GM21723 (cell line): Measurements from ENCODE around the gene MAP2K5.

Experiments used
- ATAC-seq: cut with Tn5 transposase; IDR thresholded peaks from one replicate; pipeline ENCODE4 v1.9.1; 2021; ENCODE audit warnings: mild to moderate bottlenecking, moderate library complexity; ENCODE audit not compliant: unreplicated experiment

MAP2K5 gene

DNA sequence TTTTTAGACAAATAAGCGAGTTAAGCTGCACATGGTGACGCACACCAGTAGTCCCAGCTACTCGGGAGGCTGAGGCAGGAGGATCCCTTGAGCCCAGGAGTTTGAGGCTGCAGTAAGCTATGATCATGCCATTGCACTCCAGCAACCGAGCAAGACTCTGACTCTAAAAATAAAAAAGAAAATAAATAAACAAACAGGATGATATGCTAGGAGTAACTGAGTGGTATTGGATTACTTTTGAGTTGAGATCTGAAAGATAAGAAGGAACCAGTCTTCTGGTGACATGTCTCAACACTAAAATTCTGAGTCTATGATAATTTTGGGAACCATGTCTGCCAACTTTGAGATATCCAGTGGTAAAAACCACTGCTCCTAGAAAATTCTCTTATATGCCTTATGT lies 173.7 kb downstream of the MAP2K5 start:
- ATAC-seq: no peak

DNA sequence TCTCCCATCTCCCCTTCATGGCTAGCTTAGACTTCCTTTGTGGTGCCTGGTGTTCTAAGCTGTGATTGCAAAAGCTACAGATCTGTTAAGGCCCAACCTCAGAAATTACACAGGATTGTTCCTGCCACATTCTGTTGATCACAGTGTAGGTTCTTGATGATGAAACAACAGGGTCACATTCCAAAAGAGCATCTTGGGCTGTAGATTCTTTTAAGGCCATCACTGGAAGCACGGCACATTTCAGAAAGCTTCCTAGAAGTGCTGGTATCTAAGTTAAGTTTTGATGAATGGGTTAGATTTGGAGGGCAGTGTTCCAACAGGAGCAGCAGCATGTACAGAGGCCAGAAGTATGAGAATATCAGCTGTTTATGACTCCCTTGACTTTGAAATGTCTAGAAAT lies 175.3 kb downstream of the MAP2K5 start:
- no peak for ATAC-seq

DNA sequence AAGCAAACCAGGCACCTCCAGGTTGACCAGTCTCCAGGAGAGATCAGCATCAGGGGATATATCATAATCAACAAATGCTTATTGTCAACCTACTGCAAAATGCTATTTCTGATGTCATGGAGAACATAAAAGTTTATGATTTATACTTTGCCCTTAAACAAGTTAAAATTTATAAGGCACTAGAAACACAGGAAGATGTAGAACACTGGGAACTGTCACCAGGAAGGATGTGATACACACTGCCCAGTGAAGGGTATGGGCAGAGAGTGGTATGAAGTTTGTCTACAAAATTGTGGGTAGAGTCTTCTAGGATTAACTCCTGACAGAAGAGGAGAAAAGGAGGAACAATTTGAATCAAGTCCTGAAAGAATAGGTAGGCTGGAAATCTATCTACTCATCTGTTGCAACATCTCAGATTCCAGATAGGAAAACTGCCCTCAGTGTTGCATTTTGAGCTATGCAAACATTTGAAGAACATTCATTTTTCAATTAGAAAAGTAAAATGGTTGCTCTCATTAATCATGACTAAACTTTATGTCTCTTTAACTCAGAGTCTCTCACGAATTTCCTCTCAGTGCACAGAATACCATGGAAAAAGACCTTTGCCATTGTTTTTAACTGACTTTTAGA lies 176.9 kb downstream of the MAP2K5 start:
- ATAC-seq: no peak

DNA sequence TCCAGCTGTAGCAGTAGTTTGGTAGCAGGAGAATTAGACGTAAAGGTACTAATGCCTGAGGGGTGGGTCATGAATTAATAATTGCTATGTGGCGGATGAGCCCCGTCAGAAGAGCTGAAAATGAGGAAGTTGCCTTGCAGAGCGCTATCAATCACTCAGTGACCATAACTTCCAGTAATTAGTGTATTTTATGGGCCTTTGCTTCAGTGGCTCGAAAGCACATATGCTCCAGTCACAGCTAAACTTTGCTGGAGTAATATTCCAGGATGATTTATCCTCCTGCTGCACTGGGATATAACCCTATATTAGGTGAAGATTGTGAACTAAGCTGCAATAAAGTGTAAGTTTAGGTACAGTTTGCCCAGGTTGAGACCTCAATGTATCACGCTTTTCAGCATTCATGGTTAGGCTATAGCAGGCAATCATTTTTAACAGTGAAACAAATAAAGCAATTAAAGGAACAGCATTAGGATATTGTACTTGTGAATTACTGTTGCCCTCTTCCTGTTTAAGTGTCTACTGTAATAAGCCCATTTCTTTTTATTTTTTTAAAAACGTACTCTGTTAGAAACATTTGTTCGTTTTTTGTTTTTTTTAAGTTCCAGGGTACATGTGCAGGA lies 178.2 kb downstream of the MAP2K5 start:
- ATAC-seq: no peak

DNA sequence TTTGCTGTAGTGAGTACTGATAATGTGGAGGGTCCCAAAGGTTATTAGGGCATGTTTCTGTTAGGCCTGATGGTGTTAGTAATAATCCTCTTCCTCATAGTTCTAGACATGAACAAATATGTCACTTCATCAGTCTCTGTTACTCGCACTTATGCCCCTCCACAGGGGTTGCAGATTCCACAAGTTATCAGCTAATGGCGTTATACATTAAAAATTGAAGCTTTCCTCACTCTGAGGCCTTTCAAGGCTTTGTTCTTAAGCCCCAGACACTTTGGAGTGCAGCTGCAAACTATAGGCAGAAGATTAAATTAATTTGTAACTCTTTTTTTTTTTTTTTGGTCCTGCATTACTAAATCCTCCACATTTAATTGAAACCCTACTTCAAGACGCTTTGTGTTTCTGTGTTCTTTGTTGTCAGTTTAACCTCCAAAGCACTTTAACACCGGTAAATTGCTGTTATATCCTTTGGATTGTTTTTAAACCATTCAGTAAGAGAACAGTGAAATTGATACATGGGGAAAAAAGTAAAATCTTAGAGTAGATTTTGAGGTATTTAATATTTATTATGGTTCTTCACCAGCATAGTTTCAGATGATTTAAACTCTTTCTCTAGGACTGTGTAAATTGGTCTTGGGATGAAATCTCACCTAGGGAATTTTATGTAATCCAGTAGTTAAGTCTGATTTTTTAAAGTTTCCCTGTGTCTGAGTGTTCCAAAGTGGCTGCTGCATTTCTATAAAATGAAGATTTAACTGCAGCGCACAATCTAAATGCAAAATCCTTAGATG lies 179.7 kb downstream of the MAP2K5 start:
- no peak for ATAC-seq

DNA sequence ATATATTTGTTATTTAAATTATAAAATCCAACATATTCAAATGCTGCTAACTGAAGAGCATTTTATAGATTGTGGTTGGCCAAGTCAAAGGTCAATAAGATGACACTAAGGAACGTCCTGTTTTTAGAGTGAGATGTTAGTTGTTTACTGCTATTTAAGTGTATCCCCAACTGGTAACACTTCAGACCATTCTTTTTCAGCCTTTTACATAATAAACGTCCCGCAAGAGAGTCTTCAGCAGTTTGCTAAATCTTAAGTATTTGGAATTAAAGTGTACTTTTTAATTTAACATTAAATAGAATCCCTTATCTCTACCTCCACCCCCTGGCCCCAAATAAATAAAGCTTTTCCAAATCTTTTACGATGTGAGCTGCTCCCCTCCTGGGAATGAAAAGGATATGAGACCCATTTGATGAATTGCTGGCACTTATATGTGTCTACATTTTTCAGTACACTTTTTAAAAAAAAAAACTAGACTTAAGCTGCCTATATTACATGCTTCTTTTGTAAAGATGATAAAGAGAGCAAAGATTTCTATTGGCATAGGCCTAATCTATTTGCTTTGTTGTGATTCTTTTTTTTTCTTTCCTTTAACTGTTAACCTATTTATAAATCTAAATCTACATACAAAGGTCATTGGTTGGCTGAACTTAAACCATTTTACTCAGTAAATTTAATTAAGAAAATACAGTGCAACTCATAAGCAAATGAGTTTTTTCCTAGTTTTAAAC lies 181.0 kb downstream of the MAP2K5 start:
- no peak for ATAC-seq

DNA sequence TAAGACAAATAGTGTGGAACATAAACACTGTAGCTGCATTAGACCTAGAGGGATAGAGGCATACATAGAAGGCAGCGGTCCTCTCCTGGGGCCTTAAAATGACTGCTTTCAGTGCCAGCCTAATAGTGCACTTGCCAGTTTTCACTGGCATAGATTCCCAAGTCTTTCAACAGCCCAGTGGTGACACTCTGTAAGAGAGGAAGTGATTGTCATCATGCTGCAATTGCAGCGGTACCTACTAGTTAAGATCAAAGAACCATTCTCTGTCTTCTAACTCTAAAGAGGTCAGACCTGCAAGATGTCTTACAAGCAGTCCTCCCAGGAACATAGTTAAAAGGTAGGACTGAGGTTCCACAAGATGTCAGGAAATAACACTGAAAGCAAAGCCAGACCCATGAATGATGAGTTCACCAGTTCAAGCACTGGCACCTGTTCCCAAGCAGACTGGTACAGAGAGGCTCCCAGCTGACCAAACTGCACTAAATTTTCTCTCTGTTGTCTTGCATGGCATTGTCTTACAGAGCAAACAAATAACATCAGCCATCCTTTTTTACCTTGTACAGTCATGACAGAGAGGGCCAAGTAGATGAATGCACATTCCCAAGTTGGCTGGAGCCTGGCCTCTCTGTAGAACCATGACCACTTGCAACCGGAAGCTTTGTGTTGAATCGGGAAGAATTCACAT lies 182.3 kb downstream of the MAP2K5 start:
- no peak for ATAC-seq

DNA sequence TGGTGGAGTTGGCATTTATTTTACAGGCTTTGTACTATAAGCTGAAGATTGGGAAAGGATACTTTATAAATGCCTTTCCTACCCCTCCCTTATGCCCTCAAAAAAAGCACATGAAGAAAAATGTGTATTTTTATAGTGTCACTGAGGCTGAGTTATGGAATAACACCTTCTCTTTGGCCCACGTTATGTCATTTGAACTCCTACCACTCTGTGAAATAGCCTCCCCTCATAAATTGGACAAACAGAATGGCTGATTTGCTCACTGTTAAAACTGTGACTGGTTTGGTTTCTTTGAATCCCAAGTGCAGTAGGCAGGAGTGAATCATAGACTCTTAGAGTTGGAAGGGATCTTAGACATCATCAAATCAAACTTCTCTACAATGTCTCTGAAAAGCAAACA lies 187.6 kb downstream of the MAP2K5 start:
- ATAC-seq: no peak

DNA sequence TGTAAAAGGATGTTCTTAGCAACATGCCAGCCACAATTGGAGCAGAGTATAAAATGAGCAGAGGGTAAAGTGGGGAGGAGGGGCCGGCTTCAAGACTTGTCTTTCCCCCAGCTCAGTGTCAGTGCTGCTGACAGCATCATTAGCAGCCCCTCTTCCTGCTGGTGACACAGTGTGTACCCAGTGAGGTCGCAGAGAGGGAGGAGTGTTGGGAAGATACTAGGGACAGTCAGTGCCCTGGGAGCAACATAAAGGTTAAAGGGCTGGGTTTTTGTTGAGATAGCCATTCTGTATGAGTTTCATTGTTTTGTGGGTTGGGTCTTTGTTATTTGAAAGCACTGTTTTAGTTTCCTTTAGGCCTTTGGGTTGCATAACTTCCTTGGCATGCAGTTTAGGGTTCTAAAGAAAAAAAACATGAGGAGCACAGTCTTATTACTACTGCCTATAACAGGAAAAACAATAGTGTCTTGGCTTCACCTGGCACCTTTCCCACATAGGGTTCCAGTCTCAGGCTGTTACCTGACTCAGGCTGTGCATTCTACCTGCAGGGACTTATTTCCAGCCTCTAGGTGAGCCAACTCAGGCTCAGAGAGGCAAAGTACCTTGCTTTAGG lies 188.7 kb downstream of the MAP2K5 start:
- ATAC-seq: no peak

DNA sequence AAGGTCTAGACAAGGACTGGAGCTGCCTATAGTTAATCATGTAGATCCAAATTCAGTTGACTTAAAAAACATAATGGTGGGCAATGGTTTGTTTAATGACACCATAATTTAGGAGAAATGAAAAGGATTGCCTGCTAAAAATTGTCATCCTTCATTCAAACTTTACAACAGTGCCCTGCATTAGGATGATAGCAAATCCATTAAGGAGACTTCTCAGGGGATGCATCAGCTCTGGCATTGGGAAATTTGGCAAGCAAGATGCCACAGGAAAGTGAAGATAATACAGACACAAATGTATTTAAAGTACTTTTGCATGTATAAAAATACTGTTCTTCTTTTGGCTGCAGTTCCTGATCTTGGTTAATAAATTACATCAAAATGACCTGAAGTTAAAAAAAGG lies 189.7 kb downstream of the MAP2K5 start:
- no peak for ATAC-seq

DNA sequence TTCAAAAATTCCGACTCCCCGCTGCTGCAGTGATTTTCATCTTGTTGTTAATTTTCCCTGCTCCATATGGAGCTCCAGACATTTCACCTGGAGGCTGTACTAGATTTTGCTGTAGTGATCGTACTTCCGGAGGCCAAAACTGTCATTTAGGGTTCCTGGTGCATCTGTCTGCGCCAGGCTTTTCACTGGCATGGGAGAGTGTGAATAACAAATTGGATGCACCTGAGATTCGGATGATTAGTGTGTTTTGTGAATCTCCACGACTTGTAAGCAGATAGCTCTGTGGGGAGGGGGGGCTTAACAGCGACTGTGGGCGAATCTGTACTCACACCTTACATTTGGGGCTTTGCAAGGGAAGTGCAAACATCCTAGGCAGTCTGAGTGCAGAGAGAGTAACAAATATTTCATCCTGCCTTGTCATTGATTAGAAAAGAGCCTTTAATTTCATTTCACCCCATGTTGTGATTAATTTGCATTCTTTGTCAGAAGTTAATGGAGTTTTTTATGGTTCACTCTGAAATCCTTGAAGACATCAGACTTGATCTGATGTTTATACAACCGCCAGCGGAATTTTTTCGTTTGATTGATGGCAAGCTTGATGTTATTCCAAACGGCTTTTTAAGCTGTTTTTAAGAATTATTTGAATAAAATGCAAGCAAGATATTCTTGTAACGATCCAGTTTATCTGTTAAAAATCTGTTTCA lies 190.3 kb downstream of the MAP2K5 start:
- no peak for ATAC-seq

DNA sequence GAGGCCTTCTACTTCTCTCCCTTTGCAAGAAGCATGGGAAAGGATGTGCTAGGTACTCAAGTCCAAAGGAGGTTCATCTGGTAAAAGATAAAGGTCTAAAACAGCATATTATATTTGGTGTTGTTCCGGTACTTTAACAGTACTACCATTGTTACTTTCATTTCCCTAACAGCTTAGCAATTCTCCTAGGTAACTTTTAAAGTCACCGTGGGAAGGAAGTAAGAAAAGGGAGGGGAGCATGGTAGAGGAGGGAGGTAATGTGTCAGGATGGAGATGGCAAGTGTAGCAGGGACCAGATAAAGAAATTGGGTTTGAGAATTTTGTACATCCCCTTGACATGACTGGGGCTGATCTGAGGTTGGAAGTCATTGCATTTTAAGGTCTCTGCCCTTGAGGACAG lies 193.4 kb downstream of the MAP2K5 start:
- no peak for ATAC-seq

DNA sequence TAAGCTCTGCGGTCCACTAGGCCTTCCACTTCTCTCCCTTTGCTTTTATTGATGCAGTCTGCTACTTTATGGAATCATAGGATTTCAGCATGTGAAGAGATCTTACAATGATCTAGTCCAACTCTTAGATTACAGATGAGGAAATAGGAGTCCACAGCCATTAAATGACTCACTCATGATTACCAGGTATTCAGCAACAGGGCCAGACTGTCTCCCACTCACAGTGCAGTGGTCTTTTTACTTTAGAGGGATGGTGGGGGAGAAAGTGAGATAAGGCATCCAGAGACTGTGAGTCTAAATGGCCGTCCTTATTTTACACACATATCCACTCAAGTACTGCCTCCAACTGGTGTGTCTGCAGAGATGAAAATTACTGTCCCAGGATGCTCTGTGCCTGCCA lies 194.3 kb downstream of the MAP2K5 start:
- no peak for ATAC-seq

DNA sequence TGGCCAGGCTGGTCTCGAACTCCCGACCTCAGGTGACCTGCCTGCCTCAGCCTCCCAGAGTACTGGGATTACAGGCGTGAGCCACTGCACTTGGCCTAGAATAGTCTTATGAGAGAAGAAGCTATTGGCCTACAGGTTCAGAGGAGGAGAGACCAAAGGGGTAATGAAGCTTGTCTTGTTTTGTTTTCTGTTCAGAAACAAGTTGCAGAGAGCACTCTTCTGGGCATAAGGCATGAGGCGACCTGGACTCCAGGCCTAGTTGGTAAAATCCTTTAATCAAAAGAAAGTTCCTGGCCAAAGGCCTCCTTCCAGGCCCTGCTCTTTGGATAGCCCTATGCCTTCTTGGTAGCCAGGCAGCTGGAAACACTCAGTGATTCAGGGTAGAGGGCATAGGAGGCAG lies 195.6 kb downstream of the MAP2K5 start:
- no peak for ATAC-seq

DNA sequence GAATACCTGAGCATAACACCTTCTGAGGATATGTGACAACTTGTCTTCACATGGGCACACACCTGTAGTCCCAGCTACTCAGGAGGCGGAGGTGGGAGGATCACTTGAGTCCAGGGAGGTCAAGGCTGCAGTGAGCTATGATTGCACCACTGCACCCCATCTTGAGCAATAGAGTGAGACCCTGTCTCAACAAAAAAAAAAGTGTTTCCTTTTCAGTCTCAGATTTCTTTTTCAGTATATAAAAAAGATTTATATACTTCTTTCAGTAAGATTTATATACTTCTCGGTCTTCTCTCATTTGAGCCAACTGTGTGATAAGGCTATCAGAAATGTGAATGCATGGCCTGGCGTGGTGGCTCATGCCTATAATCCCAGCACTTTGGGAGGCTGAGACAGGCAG lies 197.9 kb downstream of the MAP2K5 start:
- no peak for ATAC-seq

DNA sequence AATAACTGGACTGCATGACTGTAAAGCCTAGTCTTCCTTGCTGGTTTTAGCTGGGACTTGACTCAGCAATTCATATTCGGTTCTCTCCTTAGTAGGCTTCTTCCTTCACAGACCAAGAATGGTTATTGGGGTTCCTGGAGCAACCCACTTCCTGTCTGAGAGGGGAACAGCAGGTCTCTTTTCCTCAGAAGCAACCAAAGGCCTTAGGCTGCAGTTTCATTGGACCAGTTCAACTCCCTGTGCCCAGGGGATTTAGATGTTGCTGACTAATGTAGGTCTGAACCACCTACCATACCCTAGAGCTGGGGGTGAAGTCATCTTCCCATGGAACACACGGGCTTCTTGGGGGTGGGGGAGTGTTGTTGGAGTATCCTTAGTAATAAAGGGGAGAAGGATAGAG lies 198.8 kb downstream of the MAP2K5 start:
- no peak for ATAC-seq

DNA sequence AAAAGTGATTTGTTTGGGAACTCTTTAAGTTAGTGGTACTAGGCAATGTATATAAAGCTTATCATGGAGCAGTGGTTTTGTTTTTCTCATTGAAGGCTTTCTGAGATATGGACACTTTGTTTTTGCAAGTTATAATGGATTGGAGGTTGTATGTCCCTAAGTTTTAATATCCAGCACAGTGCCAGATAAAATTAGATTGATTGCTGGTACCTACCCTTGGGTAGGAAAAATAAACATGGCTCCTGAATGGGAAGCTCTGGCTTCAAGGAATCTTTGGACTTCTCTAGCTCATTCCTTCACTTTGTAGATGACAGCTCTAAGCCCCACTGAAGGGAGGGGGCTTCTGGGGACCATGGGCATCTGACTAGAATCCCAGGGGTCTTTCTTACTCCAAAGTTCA lies 201.1 kb downstream of the MAP2K5 start:
- no peak for ATAC-seq

DNA sequence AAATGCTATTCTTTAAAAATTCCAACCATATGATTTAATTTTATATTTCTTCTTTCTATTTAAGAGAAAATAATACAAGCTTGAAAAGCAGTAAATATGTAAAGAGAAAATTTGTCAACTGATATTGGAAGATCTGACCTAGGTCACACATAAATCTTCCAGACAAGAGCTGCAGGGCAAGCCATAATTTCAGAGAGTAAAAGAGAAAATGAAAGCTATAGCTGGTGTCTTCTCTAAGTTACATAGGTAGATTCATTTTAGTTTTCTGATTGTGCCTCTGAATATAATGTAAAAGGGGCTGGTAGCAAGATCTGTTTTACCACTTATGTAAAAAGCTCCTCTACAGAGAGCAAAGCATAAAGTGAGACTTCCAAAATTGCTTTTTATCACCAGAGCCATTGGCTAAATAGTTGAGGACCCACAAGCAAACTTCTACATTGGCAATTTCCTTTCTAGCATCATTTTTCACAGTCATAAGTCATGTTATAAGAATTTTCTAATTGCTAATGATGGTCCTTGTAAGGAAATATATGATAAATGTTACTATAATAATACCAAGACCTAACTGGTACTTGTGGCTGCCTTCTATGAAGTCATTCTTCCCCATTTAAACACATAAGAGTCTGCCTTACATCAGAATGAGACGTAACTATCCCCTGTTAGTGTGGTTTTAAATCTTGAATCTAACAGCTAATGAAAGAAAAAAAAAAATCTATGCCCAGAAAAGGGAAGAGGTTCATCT lies 202.0 kb downstream of the MAP2K5 start:
- no peak for ATAC-seq
